H1 (cell line): ENCODE results near the gene TBX5. TPM values are rescaled to one million over a fixed set of nuclear protein-coding genes. Genes with fewer than 3 reads are reported as not detected.

ENCODE experiments used
- CEBPB ChIP-seq: IDR thresholded peaks from 2 replicates; pipeline ENCODE4 v1.6.1; 2012; ENCODE audit warnings: low read depth, low read length
- CHD1 ChIP-seq: IDR thresholded peaks from 2 replicates; pipeline ENCODE4 v1.6.1; 2012; ENCODE audit warnings: low read depth, low read length, improper control_type of control experiment
- CHD7 ChIP-seq: fragments of 300-600 bp; sonication (generic); IDR thresholded peaks from 2 replicates; pipeline ENCODE4 v1.7.1; 2012; ENCODE audit warnings: low read length, moderate library complexity, mild to moderate bottlenecking, inconsistent platforms; ENCODE audit not compliant: insufficient replicate concordance
- CTBP2 ChIP-seq: IDR thresholded peaks from 2 replicates; pipeline ENCODE4 v1.7.0; 2011; ENCODE audit warnings: borderline replicate concordance, mild to moderate bottlenecking, moderate library complexity, mixed read lengths, low read length; ENCODE audit not compliant: insufficient read depth, insufficient read length
- EGR1 ChIP-seq: IDR thresholded peaks from 2 replicates; pipeline ENCODE4 v1.6.1; 2011; ENCODE audit warnings: low read depth, low read length, borderline replicate concordance
- FOSL1 ChIP-seq: IDR thresholded peaks from 2 replicates; pipeline ENCODE4 v1.6.1; 2011; ENCODE audit warnings: mild to moderate bottlenecking, low read depth, low read length, moderate library complexity; ENCODE audit not compliant: insufficient read depth
- JUND ChIP-seq: IDR thresholded peaks from 2 replicates; pipeline ENCODE4 v1.6.1; 2011; ENCODE audit warnings: mild to moderate bottlenecking, improper control_type of control experiment, low read length
- POLR2AphosphoS5 ChIP-seq: IDR thresholded peaks from 2 replicates; pipeline ENCODE4 v1.6.1; 2011; ENCODE audit warnings: low read depth, low read length
- RFX5 ChIP-seq: IDR thresholded peaks from 2 replicates; pipeline ENCODE4 v1.6.1; 2011; ENCODE audit warnings: low read depth, low read length, improper control_type of control experiment, borderline replicate concordance
- RNF2 ChIP-seq: fragments of 200-900, 300-1000 bp; sonication (generic); IDR thresholded peaks from 2 replicates; pipeline ENCODE4 v1.7.1; 2016; ENCODE audit warnings: borderline replicate concordance, low read depth, mild to moderate bottlenecking, antibody characterized with exemption, low read length; ENCODE audit not compliant: poor library complexity, severe bottlenecking; ENCODE audit errors: missing control alignments
- TAF7 ChIP-seq: optimal IDR thresholded peaks from 2 replicates; pipeline ENCODE3; 2011; ENCODE audit warnings: low read depth, mild to moderate bottlenecking, inconsistent platforms, low read length, moderate library complexity, borderline replicate concordance
- TEAD4 ChIP-seq: IDR thresholded peaks from 2 replicates; pipeline ENCODE4 v1.6.1; 2012; ENCODE audit warnings: low read depth, low read length, inconsistent platforms, mixed read lengths
- polyA plus RNA-seq, 7 experiments: library from polyadenylated mRNA; depleted of rRNA in 3 of 7; stranded (reverse) in 5 of 7; unstranded in 2 of 7; fragments of >200 nt in 5 of 7; fragments of 200-250 nt in 2 of 7; gene quantifications; 1 replicate in 5 of 7; 2 replicates in 1 of 7; 4 replicates in 1 of 7; pipeline versions ENCODE4 v1.2.1 to v1.2.3, GENCODE V29; 2011 to 2013; ENCODE audit warnings: missing spikeins in 2 of 7, mixed read lengths in 2 of 7
- total RNA-seq: library from RNA; stranded (reverse); fragmentation: NEBNext Ultra II Directional; extraction: Animal tissue kit (Norgen Biotek cat#: 25700); gene quantifications from 2 replicates; pipeline ENCODE4 v1.2.1, GENCODE V29; 2021

The TBX5 gene
- total and polyA plus RNA-seq, 2 of the 8 experiments (the other 6 are each of a cell fraction or from before 2014, with no cell fraction given): 0.05 TPM; not detected in 1

GRCh38 chr12:114361992-114362391 is 44.0 kb downstream of the TBX5 start (continued):
- TF ChIP-seq CHD7 (no peak), POLR2AphosphoS5 (no peak), TEAD4 (no peak), JUND (no peak), EGR1 (no peak), FOSL1 (no peak), CHD1 (no peak), CEBPB (no peak), RNF2 (no peak), RFX5 (no peak), CTBP2 (no peak), TAF7 (no peak)
